GM19468 (cell line): Measurements from ENCODE around the gene TBCEL.
"Not testable (repeated sequence)": the region's sequence is repeated elsewhere in the genome, so short reads cannot be mapped to it uniquely, and the experiment has no call there.

Experiments used
- ATAC-seq: cut with Tn5 transposase; IDR thresholded peaks from one replicate; pipeline ENCODE4 v1.9.1; 2021; ENCODE audit warnings: mild to moderate bottlenecking, moderate library complexity, moderate number of reproducible peaks; ENCODE audit not compliant: unreplicated experiment; ENCODE audit errors: extremely low read depth

TBCEL gene

GRCh38 chr11:121104312-121104762 lies 80.4 kb downstream of the TBCEL start:
- no peak for ATAC-seq

DNA sequence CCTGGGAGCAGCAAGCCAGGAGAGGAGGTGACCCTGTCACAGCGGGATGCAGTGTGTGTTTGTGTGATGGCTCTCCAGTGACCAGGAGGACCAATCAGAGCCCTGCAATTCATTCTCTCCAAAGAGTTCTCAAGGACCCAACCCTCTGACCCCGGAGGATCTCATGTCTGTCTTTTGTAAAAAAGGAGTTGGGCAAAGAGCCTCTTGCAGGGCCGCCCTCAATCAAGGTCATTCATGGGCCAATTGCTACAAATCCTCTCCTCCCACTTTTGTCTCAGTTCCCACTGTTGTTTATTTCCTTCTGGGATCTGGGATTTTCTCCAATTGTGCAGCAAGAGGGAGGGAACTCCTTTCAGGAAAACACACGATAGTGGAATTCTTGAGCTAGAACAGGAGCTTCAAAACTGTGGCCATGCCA lies 81.2 kb downstream of the TBCEL start:
- ATAC-seq = no peak

DNA sequence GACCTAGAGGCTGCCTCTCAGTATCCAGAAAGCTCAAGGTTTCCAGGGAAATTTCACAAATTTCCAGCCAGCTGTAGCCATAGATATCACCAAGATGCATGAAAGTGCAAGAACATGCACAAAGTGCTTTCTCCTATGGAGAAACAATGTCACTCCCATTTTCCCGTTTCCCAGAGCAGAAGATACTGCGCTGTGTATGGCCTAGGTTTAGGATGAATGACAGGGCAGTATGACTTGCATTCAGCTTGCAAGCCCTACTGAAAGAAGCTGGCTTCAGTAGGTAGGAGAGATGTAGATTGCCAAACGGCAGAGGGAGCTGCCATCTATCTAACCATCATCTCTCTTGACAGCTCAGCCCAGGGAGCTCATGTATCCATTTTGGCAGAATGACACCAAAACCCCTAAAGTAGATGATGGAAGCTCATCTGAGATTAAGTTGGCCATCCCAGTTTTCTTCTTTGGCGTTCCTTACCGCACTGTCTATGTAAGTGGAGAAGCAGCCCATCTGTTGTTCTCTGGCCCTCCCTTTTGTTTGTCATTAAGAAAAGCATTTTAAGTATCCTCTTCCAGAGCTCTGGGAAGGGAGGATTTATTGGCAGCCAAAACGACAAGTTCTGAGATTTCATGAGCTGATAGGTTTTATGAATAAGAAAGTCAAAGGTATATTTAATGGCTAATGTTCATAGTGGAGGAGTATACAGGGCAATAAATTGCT lies 81.7 kb downstream of the TBCEL start:
- ATAC-seq = no peak

- ATAC-seq = no peak
Observed at GRCh38 chr11:121106812-121107211, 82.9 kb downstream of the TBCEL start.

DNA sequence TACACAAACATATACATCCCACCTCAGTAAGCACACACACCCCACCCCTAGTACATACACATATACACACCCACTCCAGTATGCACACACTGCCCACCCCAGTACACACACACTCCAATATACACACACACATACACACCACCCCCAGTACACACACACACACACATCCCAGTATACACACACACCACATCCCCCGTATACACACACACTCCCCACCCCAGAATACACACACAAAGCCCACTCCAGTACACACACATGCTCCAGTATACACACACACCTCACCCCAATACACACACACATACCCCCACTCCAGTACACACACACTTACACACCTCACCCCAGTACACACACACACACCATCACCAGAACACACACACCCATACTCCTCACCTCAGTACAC lies 84.5 kb downstream of the TBCEL start:
- no peak for ATAC-seq

GRCh38 chr11:121109471-121109870 lies 85.6 kb downstream of the TBCEL start:
- ATAC-seq = no peak

DNA sequence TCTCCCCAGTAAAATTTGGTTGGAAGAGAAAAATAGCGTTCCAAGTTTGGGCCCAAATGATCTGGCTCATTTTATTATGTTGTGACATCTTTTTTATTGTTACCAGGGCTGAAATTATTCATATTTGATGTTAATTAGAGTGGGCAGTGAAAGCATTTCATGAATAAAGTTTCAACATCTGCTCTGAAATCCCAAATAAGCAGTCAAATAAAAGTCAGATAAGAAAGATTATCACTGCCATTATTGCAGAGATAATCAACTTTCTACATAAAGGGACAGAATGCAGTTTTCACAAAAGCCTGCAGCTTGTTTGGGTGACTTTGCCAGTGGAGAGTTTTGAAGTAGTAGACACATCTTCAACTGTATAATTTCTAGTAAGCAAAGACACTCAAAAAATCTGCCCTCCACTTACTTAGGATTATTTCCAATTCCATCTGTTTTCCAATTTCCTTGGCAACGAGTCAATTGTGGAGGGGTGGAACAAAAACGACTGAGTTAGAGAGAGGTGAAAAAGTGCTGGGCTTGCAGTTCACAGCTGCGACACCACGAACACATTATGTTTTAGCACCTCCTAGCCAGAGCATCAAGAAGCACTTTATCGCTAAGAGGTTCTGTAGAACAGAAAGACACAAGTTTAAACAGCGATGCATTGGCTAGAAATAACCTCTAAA lies 86.1 kb downstream of the TBCEL start:
- no peak for ATAC-seq

GRCh38 chr11:121110871-121111724 lies 87.2 kb downstream of the TBCEL start:
- ATAC-seq = no peak

DNA sequence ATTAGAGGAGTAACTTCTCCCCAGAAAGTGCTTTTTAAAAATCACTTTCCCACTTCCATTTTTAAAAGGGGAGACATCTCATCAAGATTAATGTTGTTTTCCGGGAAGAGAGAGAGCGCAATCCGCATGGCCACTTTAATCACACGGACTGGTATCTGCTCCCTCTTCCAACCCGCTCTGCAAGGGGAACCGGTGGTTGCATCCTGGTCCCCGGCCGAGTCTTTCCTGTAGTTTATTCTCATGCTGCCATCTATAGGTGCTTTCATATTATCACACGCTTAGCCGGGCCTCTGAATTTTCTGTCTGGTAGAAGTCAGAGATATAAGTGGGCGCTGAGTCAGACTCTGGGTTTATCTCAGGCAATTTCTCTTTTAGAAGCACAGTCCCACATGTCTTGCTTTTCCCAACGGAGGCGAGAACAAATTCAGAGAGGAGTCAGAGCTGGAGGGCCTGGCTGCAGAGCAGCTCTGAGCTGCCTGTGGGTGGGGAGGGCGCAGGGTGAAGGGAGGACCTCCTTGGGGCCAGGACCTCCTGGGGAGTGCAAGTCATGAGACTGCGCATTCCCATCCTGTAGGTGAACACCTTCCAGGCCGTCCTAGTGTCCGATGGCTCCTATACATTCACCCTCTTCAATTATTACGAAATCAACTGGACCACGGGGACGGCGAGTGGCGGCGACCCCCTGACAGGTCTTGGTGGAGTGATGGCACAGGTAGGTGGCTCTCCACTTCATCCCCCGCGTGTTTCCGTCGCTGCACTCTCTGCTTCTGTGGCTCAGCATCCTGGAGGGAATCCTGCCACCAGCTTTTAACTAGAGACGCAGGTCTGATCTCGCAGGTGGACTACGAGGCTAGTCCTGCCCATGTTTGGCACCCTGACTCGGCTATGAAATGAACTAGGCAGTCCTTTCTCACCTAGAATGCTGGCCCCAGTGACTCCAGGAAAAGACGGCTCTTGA lies 88.9 kb downstream of the TBCEL start:
- ATAC-seq = no peak

DNA sequence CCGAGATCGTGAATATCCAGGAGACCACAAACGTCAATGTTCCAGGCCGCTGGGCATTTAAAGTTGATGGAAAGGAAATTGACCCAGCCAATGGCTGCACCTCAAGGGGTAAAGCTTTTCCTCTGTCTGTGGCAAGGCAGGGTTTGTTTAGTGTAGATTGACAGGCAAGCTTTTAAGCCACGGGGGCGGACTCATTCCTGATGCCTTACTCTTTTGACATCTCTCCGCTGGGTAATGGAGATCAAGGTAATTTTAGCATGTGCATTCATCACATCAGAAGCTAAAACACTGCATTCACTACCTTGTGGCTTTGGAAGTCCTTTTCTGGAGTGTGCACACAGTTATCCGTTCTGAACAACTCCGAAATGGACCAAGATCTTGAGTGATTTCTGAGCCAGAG lies 89.7 kb downstream of the TBCEL start:
- ATAC-seq = no peak

GRCh38 chr11:121115024-121115423 lies 91.1 kb downstream of the TBCEL start:
- not testable (repeated sequence) for ATAC-seq

DNA sequence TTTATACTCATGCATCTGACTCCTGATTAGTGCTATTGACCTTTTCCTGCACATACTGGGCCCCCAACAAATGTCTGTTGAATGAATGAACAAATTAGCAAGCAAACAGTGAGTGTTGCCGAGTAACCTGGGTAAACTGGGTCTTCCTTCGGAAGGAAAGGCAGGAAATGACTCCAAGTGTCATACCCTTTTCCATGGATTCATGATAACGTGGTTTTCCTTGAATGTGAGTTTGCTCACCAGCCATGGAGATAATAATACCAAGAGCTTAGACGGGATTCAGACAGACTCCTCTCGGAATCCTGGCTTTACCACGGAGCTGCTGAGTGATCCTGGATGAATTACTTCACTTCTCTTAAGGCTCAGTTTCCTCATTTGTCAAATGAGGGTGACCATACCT lies 93.9 kb downstream of the TBCEL start:
- ATAC-seq = no peak

GRCh38 chr11:121119440-121119839 lies 95.5 kb downstream of the TBCEL start:
- no peak for ATAC-seq

- ATAC-seq = no peak
Observed at GRCh38 chr11:121122328-121122727, 98.4 kb downstream of the TBCEL start.

- ATAC-seq = no peak
Observed at GRCh38 chr11:121123496-121124069, 99.7 kb downstream of the TBCEL start.

DNA sequence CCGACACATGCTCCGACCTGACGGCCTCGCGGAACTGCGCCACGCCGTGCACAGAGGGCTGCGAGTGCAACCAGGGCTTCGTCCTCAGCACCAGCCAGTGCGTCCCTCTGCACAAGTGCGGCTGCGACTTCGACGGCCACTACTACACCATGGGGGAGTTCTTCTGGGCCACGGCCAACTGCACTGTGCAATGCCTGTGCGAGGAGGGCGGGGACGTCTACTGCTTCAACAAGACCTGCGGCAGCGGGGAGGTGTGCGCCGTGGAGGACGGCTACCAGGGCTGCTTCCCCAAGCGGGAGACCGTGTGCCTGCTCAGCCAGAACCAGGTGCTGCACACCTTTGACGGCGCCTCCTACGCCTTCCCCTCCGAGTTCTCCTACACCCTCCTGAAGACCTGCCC lies 103.9 kb downstream of the TBCEL start:
- ATAC-seq = no peak

DNA sequence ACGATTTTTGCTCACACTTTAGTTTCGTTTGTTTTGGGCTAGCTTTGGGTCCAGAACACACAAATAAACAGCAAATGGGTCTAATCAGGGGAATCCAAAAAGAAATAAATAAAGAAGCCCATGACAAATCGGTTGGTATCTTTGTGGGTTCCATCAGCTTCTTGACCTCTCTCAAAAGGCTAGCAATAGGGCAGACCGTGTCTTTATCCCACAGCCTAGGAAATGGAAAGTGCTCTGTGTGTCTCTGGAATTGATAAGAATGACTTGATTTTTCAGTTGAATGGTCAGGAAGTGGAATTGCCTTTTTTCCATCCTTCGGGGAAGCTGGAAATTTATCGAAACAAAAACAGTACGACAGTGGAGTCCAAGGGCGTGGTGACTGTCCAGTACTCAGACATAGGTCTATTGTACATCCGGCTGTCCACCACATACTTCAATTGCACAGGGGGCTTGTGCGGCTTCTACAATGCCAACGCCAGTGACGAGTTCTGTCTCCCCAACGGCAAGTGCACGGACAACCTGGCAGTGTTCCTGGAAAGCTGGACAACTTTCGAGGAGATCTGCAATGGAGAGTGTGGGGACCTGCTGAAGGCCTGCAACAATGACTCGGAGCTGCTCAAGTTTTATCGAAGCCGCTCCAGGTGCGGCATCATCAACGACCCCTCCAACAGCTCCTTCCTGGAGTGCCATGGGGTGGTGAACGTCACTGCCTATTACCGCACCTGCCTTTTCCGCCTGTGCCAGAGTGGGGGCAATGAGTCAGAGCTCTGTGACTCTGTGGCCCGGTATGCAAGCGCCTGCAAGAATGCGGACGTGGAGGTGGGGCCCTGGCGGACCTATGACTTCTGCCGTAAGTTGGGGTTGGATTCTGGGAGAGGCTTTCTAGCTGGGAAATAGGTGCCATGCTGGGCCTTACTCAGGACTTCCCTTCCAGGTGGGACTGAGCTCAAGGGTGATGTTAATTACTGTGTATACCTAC lies 105.7 kb downstream of the TBCEL start:
- ATAC-seq = no peak

DNA sequence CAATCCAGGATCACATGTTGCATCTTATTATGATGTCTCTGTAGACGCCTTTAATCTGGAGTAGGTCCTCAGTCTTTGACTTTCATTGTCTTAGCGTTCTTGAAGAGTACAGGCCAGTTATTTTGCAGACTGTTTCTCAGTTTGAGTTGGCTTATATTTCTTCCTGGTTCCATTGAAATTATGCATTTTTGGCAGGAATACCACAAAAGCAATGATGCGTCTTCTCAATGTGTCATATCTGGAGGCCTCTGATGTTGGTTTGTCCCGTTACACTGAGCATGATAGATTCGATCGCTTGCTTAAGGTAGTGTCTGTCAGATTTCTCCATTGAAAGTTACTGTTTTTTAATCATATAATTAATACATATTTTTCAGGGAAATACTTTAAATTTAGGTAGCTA lies 107.8 kb downstream of the TBCEL start:
- ATAC-seq = no peak
